ENCODE data around the gene LRRC73. TPM values are rescaled to one million over a fixed set of nuclear protein-coding genes. Genes with fewer than 3 reads are reported as not detected.

The LRRC73 gene
- total and polyA plus RNA-seq, 9 of the 15 experiments (the other 6 are each of a cell fraction or from before 2014, with no cell fraction given), result 0.07 to 0.55 (median 0.16) TPM; not detected in 3

- TF ChIP-seq ERF (CRISPR knock-in tag; IDR thresholded peaks at IDR 0.05) (0 out of 2 replicates have a peak, but pooled peaks have one; percentile 59), ATF2 (CRISPR knock-in tag; IDR thresholded peaks at IDR 0.05) (no peak), RBM34 (IDR thresholded peaks at IDR 0.05; ENCODE audit: borderline replicate concordance, insufficient read depth, low read length) (no peak), ZNF324 (CRISPR knock-in tag; IDR thresholded peaks at IDR 0.05) (no peak), SMC3 (conservative IDR thresholded peaks at IDR 0.05; ENCODE audit: insufficient read depth, low read depth, low read length) (peak; percentile 88), ZNF174 (CRISPR knock-in tag; IDR thresholded peaks at IDR 0.05) (no peak), GATA2 (CRISPR knock-in tag; IDR thresholded peaks at IDR 0.05) (no peak), SMARCC2 (IDR thresholded peaks at IDR 0.05; ENCODE audit: low read depth) (no peak), RBM39 (optimal IDR thresholded peaks at IDR 0.05; ENCODE audit: low read depth, low read length) (no peak), GATAD2A (IDR thresholded peaks at IDR 0.05) (no peak), POLR2B (IDR thresholded peaks at IDR 0.05; ENCODE audit: low read depth, partially characterized antibody) (no peak), POU5F1 (IDR thresholded peaks at IDR 0.05; ENCODE audit: borderline replicate concordance, low read depth, low read length, partially characterized antibody) (no peak), MCM2 (IDR thresholded peaks at IDR 0.05; ENCODE audit: low read depth) (no peak), YBX1 (IDR thresholded peaks at IDR 0.05) (no peak)
- TF ChIP-seq, protein P1, sequence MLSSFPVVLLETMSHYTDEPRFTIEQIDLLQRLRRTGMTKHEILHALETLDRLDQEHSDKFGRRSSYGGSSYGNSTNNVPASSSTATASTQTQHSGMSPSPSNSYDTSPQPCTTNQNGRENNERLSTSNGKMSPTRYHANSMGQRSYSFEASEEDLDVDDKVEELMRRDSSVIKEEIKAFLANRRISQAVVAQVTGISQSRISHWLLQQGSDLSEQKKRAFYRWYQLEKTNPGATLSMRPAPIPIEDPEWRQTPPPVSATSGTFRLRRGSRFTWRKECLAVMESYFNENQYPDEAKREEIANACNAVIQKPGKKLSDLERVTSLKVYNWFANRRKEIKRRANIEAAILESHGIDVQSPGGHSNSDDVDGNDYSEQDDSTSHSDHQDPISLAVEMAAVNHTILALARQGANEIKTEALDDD (IDR thresholded peaks at IDR 0.05), result no peak
- TF ChIP-seq, protein P2, sequence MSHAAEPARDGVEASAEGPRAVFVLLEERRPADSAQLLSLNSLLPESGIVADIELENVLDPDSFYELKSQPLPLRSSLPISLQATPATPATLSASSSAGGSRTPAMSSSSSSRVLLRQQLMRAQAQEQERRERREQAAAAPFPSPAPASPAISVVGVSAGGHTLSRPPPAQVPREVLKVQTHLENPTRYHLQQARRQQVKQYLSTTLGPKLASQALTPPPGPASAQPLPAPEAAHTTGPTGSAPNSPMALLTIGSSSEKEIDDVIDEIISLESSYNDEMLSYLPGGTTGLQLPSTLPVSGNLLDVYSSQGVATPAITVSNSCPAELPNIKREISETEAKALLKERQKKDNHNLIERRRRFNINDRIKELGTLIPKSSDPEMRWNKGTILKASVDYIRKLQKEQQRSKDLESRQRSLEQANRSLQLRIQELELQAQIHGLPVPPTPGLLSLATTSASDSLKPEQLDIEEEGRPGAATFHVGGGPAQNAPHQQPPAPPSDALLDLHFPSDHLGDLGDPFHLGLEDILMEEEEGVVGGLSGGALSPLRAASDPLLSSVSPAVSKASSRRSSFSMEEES (CRISPR knock-in tag; IDR thresholded peaks at IDR 0.05), result no peak
- TF ChIP-seq, protein P3, sequence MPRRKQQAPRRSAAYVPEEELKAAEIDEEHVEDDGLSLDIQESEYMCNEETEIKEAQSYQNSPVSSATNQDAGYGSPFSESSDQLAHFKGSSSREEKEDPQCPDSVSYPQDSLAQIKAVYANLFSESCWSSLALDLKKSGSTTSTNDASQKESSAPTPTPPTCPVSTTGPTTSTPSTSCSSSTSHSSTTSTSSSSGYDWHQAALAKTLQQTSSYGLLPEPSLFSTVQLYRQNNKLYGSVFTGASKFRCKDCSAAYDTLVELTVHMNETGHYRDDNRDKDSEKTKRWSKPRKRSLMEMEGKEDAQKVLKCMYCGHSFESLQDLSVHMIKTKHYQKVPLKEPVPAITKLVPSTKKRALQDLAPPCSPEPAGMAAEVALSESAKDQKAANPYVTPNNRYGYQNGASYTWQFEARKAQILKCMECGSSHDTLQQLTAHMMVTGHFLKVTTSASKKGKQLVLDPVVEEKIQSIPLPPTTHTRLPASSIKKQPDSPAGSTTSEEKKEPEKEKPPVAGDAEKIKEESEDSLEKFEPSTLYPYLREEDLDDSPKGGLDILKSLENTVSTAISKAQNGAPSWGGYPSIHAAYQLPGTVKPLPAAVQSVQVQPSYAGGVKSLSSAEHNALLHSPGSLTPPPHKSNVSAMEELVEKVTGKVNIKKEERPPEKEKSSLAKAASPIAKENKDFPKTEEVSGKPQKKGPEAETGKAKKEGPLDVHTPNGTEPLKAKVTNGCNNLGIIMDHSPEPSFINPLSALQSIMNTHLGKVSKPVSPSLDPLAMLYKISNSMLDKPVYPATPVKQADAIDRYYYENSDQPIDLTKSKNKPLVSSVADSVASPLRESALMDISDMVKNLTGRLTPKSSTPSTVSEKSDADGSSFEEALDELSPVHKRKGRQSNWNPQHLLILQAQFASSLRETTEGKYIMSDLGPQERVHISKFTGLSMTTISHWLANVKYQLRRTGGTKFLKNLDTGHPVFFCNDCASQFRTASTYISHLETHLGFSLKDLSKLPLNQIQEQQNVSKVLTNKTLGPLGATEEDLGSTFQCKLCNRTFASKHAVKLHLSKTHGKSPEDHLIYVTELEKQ (CRISPR knock-in tag; IDR thresholded peaks at IDR 0.05), result no peak
Measured at GRCh38 chr6:43506667-43507471, 3.3 kb downstream of the LRRC73 start (continued).

All from K562 (cell line).